NCI-H2029 treated with DMSO at 0.1 percent for 48 hours (cell line): ENCODE results near the gene CAMP.
A peak's percentile ranks its signal among the peaks of the same experiment; 100 is the strongest.
"Not testable (repeated sequence)": the region's sequence is repeated elsewhere in the genome, so short reads cannot be mapped to it uniquely, and the experiment has no call there.

Source experiments
- DNase-seq: peaks from one replicate; lab custom pipeline; 2025; lab: John Stamatoyannopoulos, UW

CAMP gene

DNA sequence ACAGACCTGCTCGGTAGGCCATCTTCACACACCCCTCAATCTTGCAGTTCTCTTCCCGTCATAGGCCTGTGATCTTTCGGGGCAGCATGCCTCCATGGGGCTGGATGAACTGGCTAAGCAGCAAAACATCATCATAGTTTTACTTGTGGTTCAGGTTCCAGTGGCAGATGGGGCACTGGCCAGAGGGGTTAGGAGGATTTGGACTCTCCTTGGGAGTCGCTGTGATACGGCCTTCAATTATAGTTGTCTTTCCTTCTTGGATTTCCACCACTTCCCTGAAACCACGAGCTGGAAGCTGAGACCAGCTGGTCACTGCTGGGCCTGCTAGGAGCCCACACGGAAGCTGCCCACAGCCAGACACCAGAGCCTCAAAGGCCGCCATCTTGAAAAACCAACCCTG is 33.3 kb downstream of the CAMP start:
- no peak for DNase-seq

DNA sequence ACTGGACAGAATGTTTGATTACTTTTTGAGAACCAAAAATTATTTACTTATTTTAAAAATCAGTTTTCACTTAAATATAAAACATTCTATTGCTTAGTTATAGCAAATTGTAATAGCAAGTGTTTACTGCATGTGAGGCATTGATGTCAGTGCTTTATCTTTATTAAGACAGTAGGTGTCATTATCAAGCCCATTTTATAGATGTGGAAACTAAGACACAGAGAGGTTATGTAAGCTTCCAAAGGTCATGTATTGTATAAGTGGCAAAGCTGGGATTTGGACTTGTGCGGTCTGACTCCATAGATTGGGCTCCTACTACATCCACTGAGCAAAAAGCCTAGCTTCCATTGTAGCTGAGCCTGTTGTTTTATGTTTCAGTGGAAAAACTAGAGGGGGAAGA is 35.2 kb downstream of the CAMP start:
- no peak for DNase-seq

DNA sequence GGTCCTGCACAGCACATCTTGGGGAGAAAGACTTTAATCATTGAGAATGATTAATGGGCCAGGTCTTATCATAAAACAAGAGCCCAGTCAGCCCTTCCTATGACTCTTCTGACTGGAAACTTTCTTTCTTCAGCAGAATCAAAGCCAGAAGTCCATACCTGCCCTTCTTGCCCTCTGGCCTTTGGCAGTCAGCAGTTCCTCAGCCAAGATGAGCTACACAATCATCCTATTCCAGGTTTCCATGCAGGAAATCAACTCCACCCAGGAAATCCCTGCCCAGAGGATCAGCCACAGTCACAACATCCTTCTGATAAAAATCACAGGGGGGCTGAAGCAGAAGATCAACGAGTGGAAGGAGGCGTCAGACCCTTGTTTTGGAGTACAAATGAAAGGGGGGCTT is 44.5 kb downstream of the CAMP start:
- no peak for DNase-seq

DNA sequence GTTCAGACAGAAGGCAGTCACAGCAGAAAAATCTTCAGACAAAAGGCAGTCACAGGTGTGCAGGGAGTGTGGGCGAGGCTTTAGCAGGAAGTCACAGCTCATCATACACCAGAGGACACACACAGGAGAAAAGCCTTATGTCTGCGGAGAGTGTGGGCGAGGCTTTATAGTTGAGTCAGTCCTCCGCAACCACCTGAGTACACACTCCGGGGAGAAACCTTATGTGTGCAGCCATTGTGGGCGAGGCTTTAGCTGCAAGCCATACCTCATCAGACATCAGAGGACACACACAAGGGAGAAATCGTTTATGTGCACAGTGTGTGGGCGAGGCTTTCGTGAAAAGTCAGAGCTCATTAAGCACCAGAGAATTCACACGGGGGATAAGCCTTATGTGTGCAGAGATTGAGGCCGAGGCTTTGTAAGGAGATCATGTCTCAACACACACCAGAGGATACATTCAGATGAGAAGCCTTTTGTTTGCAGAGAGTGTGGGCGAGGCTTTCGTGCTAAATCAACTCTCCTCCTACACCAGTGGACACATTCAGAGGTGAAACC is 45.2 kb downstream of the CAMP start:
- peak; percentile 46 for DNase-seq

DNA sequence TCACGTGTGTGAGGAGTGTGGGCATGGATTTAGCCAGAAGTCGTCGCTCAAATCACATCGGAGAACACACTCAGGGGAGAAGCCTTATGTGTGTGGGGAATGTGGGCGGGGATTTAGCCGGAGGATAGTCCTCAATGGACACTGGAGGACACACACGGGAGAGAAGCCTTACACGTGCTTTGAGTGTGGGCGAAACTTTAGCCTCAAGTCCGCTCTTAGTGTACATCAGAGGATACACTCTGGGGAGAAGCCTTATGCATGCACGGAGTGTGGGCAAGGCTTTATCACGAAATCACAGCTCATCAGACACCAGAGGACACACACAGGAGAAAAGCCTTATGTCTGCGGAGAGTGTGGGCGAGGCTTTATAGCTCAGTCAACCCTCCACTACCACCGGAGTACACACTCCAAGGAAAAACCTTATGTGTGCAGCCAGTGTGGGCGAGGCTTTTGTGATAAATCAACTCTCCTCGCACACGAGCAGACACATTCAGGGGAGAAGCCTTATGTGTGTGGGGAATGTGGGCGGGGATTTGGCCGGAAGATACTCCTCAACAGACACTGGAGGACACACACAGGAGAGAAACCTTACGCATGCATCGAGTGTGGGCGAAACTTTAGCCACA is 45.8 kb downstream of the CAMP start:
- DNase-seq: no peak

DNA sequence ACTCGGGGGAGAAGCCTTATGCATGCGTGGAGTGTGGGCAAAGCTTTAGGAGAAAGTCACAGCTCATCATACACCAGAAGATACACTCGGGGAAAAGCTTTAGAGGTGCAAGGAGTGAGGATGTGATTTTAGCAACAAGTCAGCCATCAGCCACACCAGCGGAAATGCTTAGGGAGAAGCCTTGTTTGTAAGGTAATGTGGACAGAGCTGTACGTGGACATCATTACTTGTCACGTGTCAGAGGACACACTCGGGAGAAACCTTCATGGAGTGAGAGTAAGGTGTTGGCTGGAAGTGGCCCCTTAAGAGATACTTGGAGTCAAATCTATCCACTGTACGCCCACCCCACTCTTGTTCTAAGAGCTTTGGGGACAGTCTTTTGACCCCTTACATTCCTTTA is 46.3 kb downstream of the CAMP start:
- no peak for DNase-seq

DNA sequence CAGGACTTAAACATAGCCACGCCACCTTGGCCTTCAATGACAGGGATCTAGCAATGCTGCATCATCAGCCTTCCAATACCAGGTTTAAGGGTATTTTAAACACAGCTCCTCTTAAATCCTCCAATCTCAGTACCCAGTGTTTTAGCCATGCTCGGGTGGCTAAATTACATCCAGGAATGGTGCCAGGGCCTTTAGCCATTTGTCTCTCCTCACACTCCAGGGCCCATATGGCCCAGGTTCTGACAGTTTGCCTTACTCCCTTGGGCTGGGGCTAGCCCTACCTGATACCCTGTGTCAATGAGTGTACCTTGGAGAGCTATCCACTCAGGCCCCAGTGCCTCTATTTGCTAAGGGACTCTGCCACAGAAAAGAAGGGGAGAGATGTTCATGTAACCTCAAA is 47.0 kb downstream of the CAMP start:
- no peak for DNase-seq

DNA sequence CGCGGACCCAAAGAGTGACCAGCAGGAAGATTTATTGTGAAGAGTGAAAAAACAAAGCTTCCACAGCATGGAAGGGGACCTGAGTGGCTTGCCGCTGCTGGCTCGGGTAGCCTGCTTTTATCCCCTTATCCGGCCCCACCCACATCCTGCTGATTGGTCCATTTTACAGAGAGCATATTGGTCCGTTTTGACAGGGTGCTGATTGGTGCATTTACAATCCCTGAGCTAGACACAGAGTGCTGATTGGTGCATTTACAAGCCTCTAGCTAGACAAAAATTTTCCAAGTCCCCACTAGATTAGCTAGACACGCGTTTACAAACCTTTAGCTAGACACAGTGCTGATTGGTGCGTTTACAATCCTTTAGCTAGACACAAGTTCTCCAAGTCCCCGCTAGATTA is 47.9 kb downstream of the CAMP start:
- DNase-seq: not testable (repeated sequence)

DNA sequence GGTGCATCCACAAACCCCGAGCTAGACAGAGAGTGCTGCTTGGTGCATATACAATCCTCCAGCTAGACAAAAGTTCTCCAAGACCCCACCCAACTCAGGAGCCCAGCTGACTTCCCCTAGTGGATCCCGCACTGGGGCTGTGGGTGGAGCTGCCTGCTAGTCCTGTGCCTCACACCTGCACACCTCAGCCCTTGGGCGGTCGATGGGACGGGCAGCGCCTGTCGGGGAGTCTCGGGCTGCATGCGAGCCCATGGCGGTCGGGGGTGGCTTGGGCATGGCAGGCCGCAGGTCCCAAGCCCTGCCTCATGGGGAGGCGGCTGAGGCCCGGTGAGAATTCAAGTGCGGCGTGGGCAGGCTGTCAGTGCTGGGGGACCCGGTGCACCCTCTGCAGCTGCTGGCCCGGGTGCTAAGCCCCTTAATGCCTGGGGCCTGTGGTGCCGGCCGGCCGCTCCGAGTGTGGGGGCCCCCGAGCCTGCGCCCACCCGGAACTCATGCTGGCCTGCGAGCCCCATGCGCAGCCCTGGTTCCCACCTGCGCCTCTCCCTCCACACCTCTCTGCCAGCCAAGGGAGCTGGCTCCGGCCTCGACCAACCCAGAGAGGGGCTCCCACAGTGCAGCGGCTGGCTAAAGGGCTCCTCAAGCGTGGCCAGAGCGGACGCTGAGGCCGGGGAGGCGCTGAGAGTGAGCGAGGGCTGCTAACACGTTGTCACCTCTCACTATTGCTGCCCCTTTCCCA is 48.6 kb downstream of the CAMP start:
- DNase-seq: no peak

DNA sequence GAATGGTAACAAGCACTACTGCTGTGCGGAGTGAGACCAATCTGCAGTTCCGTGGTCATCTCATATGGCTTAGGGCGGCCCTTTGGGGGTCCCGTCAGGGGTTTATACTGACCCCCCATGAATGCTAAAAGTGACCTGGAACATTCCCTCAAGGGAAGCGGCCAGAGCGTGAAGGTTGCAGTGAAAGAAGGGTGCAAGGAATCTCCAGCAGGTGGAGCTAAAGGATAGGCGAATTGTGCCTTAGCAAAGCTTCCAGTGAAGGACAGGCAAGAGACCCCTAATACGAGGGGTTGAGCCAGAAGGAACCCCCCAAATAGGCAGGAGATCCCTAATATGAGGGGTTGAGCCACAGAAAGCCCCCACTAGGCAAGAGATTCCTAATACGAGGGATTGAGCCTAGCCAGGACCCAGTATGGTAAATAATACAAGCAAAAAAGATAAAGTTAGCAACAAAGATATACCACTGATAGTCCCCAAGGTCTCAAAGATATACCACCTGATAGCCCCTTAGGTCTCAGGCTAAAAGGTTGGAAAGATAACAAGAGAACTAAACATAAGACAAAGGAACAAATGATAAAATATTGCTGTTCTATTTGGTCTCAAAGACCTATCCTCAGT is 50.4 kb downstream of the CAMP start:
- peak; percentile 34 for DNase-seq

DNA sequence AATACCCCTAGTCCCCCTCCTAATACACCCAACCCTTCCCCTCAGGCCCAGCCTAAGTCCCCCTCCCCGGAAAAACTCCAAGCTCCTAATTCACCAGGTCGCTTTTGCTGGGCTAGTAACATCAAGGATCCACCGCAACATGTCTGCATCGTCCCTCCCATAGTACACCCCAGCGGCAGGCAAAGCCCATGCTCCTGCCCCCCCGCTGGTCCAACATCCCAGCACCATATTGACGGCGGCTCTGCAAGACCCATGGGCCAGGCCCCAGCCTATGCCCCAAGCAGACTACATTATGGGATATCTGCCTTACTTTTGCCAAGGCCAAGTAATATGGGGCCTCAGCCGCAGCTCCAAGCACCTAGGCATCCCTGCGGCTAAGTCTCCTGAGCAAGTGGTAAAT is 51.2 kb downstream of the CAMP start:
- DNase-seq: no peak
